HG03342 (cell line): Measurements from ENCODE around the gene VAPB.

Source experiments
- ATAC-seq: cut with Tn5 transposase; IDR thresholded peaks from one replicate; pipeline ENCODE4 v1.9.1; 2021; ENCODE audit warnings: mild to moderate bottlenecking, moderate library complexity; ENCODE audit not compliant: unreplicated experiment

VAPB gene

DNA sequence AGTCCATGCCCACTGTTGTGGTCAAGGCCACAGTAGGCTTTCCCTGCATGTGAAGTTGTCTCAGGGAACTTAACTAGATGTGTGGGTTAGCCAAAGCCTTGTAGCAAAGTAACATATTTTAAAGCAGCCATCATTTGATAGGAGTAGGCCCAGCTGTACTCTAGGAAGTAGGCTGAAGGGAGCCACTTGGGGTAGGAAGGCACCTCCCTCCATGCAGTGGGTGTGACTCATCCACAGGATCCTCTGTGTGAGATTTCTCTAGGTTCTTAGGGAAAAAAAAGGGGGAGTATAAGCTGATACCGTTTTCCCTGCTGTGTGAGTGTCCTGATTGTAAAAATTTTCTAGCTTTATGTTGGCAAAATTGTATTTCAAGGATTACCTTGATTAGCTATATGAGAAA, 44.7 kb downstream of the VAPB start:
- no peak for ATAC-seq

DNA sequence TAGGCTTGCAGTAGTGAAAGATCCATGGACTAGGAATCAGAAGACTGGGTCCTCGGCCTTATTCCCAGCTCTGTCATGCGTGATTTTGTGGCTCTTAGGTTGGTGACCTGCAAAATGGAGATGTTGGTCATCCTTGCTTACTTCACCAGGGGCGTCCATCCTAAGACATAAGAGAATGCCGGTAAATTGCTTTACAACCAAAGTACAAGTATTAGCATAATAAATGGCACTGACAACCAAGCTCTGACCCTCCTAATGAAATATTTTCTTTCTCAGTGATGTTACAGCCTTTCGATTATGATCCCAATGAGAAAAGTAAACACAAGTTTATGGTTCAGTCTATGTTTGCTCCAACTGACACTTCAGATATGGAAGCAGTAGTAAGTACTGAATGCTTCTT, 45.3 kb downstream of the VAPB start:
- no peak for ATAC-seq

DNA sequence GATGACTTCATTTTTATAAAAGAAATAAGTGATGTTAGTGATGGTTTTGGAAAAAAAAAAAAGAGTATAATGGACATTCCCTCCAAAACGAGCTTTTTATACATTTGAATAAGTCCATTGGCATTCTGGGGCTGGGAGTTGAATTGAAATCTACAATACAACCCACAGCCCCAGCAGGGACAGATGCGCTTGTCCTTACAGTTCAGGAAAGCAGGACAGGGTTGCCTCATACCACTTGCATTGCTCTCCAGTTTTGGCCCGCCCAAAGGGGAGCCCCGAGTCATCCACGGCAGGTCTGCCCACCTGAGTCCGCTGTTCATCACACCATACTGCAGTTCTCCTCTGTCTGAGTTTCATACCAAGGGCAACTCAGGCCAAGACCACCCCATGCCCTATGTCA, 46.2 kb downstream of the VAPB start:
- no peak for ATAC-seq

DNA sequence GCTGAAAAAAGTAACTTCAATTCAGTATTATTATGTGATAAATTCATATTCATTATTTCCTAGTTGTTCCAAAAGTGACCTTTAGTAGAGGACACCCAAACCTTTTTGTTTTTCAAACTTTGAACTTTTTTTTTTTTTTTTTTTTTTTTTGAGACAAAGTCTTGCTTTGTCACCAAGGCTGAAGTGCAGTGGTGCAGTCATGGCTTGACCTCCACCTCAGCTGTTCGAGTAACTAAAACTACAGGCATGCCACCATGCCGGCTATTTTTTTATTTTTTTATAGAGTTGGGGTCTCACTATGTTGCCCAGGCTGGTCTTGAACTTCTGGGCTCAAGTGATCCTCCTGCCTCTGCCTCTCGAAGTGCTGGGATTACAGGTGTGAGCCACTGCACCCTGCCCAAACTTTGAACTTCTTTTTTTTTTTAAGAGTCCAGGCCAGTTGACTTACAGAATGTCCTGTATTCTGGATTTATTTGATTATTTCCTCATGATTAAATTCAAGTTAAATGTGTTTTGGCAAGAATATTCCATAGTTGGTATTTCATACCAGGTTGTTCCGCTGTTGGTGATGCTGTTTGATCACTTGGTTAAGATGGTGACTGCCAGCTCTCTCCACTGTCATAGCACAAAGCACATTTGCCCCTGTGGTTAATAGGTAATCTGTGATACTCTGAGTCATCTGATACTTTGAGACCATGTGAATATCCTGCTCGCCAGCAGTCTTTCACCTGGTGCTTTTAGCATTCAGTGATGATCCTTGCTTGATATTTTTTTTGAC, 48.0 kb downstream of the VAPB start:
- no peak for ATAC-seq

DNA sequence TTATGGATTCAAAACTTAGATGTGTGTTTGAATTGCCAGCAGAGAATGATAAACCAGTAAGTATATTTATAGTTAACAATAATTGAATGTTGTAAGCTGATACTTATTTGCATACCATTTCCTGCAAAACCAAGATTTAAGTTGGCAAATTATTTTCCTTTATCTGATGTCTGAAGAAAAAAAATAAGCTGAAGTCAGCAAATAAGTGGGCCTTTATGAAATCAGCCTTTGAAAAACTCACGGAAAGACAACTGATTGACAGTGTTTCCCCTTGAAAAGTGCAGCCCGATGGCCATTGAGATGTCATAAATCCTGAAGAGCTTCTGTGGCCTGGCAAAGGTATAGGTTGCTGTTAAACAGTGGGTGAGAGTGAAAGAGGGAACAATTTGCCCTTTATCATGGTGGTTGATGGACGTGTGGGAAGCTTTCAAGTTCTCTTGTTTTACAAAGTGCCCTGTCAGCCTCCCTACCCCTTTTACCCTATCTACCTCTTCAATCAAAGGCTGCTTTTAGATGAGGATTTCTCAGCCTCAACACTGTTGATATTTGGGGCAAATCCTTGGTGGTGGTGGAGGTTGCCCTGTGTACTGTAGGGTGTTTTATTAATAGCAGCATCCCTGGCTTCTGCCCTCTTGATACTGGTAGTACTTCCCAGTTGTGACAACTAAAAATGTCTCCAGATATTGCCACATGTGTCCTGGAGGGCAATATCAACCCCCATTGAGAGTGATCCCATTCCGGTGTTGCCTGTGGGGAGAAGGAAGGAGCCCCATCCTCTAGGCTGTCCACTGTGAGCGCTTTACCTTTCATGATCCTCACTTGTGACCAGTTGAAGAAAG, 50.2 kb downstream of the VAPB start:
- no peak for ATAC-seq

DNA sequence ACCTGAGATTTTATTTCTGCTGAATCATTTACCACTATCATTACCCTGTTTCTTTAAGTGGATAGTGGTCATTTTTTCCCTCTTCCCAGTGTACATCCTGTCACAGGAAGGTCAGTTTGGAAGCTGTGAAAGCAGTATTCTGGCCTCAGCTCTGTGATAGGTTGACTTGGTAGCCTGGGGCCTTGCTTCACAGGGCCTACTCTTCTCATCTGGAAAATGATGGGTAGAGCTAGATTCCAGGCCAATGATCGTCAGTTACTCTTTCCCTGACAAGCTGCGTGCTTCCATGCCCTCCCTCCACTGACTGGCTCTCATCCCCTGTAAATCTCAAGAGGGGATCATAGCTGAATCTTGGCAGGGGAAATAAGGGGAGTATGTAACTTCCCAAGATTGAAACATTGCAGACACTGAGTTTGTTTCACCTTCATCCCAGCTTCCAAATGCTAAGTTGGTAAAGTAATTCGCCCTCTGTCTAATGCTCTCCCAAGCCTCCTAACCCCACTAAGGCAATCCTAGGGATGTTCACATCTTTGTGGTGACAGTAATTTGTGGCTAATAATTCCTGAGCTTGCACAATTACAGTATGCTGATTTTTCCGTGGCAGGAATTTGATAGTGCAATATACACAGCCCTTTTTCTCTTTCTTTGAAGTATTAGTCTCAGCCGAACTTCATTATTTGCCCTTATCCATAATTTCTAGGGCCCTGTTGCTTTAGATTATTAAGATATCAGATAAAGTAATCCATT, 51.2 kb downstream of the VAPB start:
- no peak for ATAC-seq

DNA sequence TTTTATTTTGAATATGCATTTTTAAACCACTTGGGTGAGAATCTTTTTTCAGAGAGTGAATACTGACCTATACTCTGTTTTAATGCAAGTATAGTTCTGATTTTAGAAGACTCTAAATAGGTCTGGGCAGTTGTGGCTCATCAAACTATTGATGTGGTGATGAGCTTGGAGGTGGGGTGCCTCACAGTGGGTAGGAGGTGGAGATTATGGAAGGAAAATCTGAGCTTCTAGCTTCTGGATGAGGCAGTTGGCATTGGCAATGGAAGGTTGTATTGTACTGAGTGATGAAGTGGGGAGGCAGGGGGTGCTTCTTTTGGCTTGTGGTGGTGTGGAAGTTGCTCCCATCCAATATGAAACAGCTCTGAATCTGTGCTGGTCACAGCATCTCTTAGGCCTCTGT, 52.7 kb downstream of the VAPB start:
- no peak for ATAC-seq

DNA sequence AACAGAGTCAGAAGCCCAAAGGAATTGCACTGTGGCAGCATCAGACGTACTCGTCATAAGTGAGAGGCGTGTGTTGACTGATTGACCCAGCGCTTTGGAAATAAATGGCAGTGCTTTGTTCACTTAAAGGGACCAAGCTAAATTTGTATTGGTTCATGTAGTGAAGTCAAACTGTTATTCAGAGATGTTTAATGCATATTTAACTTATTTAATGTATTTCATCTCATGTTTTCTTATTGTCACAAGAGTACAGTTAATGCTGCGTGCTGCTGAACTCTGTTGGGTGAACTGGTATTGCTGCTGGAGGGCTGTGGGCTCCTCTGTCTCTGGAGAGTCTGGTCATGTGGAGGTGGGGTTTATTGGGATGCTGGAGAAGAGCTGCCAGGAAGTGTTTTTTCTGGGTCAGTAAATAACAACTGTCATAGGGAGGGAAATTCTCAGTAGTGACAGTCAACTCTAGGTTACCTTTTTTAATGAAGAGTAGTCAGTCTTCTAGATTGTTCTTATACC, 55.8 kb downstream of the VAPB start:
- ATAC-seq: no peak

DNA sequence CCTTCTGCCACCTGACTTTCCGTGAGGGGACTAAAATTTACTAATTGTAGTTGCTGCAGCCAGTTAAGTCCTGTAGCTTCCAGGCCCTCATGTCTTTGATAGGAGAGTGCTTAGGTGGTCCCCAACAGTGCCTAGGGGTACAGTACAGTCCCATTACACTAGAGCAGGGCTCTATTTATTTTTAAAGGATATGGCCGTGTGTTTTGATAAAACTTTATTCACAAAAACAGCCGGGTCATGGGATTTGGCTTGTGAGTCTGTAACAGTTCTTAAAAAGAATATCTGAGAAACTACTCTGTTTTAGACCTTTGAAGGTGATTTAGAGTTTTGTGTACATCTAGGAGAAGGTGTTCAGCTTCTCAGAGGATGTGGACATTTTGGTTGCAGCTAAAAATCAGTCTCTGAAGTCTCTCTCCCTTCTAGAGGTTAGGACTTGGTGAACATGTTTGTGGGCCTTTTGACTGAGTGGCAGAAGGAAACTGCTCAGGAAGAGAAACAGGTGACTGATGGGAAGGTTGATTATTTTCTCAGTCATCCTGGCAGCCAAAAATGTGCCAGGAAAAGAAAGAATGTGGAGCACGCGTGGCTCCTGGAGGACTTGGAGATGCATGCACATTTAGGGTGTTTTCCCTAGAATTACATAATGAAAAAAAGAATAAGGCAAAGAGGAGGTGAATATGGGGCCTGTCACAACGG, 57.4 kb downstream of the VAPB start:
- ATAC-seq: no peak

DNA sequence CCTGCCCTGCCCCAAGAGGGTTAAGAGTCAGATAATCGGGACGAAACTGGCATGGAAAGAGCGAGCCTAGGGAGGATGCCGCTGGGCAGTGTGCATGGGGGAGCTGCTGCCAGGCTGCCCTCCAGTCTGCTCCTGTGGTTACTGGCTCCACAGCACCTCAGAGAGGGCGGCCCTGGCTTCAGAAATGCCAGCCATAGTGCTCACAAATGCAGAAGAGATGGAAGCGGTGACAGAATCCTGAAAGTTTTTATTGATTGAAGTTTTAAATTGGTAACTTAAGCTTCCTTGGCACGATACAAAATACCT, 57.9 kb downstream of the VAPB start:
- no peak for ATAC-seq

DNA sequence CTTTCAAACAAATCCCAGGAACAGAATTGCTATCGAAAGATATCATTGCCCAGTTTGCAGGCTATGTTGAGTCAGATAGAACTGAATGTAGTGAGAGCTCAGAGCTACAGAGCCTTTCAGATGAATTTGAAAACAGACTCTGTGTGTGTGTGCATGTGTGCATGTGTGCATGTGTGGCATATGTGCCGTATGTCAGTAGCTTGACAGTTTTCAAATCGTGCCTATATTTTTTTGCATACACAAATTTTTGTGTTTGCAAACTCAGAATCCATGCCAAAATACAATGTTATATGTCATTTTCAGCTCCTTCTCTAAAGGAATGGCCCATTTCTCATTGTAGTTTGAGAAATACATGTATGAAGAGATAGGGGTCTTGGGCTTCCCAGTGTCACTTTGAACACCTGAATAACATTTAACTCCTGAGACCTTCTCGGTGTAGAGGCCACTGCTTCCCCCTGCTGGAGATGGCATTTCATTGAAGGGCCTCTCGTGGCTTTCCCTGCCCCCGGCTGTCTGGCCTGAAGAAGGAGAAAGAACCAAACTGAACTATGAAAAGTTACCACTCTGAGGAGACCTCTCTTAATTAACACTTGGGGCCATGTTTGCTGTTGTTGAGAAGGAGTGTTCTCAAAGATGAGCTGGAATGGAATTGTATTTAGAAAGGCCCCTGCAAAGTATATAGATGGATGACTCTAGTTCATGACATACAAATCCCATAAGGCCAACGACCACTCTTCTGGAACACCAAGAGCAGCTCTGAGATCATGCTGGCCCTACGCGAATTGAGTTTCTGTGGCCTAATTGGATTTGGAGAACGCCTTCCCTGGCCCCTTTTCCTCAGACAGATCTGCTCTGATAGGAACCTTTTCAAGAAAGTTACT, 58.7 kb downstream of the VAPB start:
- ATAC-seq: no peak

DNA sequence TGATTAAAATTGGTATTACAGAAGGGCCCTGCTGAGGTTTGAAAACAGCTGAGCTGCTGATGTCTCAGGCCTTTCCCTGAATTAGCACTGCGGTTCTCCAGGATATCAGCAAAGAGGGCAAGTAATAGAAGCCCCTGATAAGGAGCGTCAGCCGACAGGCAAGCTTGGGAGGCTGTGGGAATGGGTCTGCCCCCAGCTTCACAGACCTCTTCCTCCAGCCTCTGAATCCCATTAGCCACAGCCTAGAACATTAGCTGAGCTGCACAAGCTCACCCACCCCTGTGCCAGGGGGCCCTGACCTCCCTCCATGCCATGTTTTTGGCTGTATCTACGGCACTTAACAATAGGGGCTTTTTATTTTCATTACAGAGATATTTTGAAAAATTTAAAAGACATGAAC, 59.9 kb downstream of the VAPB start:
- no peak for ATAC-seq

DNA sequence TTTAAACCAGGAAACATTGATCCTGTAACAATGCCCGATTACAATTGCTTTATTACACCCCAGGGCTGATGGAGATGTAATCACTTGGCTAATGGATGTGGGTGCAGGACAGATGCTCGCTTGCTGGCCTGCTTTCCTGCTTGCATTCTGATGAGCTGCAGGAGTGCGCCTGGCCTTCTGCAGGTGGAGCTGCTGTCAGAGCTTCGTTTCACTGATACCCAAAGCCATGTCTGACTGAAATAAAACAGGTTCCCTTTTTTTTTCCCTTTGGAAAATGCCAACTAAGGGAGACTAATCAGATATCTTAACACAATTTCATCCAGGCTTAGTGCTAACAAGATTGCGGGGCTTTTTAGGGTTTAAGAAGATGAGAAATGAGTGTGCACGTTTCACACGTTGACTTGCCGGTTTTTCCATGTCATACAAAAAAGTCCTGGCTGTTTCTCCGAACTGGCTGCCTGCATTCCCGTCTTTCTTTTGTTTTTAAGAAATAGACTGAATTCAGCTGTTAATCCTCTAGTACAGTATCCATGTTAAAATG, 60.7 kb downstream of the VAPB start:
- ATAC-seq: no peak

DNA sequence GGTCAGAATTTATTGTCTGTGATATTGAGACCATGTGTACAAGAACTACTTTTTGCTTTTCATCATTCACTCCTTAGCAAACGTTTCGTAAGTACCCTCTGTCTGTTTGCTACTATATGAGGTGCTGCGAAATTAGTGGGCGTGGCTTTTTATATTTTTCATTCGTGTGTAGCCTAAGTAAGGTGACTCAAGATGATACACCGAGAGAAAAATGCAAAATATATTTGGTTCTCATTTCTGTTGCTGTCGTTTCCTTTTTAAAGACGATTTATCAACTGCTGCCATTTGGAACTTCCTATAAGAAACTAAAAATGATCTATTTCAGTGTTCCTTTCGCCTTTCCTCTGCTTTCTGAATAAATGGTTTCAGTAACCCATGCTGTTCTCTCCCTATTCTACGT, 61.2 kb downstream of the VAPB start:
- no peak for ATAC-seq

DNA sequence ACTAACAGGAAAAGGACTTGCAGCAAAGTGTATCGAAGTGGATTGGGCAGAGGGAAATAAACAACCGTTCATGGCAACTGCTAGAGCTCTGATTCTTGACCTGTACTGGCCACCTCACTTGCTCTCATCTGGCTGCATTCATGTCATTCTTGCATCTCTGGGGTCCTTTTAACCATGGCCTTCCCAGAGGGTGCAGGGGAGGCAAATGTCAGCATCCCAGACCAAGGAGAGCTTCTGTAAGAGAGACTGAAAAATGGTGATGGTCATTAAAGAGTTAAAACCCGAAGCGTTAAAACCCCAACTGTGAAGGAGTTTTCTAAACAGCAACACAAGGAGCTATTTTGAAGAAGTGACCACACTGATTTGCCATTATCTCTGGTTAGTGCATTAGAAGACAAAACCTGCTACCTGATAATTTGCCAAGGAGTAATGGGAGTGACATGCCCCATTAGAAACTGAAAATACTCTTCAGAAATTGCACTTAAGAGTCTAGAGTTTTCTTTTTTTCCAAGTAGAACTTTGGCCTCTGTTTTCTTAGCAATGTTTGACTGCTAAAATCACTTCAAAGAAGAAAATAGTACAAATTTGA, 63.7 kb downstream of the VAPB start:
- ATAC-seq: no peak

DNA sequence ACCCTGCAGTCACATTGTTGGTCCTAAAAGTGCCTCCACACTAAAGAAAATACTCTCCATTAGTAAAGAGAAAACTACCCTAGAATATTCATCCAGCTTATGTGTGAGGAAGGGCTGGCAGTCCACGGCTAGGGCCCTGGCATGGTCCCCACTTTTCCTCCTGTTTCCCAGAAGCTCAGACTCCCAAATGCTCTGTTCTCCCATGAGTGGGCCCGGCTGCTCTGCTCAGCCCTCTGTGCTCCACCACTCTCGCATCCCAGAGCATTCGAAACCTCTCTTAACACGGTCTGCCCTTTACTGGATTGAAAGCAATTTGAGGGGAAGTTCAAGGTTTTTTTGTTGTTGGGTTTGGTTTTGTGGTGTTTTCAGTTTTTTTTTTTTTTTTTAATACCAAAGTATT, 64.4 kb downstream of the VAPB start:
- no peak for ATAC-seq

DNA sequence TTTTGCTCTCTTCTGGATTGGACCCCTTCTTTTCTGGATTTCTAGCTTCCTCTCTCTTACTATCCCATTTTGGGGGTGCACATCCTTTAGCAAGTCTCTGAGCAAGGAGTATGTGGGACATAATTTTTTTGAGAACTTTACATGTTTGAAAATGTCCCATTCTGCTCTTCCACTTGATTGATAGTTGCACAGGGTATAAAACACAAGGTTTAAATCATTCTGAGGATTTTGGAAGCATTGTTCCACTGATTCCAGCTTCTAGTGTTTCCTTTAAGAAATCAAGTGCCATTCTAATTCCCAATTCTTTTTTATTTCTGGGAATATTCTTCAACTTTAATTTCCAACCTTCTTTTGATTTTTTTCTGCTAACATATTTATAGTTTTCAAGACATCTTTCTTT, 65.4 kb downstream of the VAPB start:
- no peak for ATAC-seq

DNA sequence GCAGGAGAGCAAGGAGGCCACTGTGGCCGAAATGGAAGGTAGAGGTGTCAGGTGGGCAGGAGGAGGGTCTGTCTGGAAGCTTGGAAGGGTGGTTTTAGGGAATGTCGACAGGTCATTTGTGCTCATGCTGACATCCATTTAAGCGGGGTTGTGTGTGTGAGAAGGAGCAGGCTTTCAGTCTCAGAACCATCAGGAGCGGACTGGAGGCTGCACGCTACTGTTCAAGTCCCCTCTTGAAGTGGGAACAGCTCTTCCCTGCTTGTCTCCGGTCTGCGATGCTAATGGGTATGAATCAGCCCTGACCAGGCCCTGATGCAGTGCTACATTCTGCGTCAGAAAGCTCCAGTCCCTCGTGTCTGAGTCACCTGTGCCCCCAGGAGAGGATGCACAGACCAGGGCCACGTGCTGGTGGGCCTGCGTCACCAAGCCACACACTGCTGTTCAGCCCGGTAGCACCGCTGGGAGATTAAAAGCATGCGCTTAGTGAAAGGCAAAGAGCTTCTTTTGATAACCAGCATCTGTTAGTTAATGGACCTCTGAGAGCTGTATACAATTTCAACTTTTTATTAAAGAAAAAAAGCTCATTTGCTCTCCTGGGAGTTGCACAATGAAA, 68.2 kb downstream of the VAPB start:
- no peak for ATAC-seq
